Mesothelial cell of epicardium (in vitro differentiated cells): ENCODE measurements around the gene ZNF254. TPM values are rescaled to one million over a fixed set of nuclear protein-coding genes. Genes with fewer than 3 reads are reported as not detected.

ENCODE experiments used
- DNase-seq, 2 experiments: peaks; one replicate each; pipeline ENCODE4 v3.0.0; 2021; ENCODE audit warnings: low spot score in 2 of 2; ENCODE audit not compliant: unreplicated experiment in 2 of 2
- H3K27ac Mint-ChIP-seq: 2 replicates; pipeline ENCODE4 v1.8.0; 2021; ENCODE audit warnings: mixed read lengths
- H3K27me3 Mint-ChIP-seq: 2 replicates; pipeline ENCODE4 v1.8.0; 2021; ENCODE audit warnings: low read depth, mixed read lengths
- H3K36me3 Mint-ChIP-seq: 2 replicates; pipeline ENCODE4 v1.8.0; 2021; ENCODE audit warnings: mixed read lengths
- H3K4me1 Mint-ChIP-seq: 2 replicates; pipeline ENCODE4 v1.8.0; 2021; ENCODE audit warnings: mixed read lengths
- H3K4me3 Mint-ChIP-seq: 2 replicates; pipeline ENCODE4 v1.8.0; 2021; ENCODE audit warnings: mild to moderate bottlenecking, moderate library complexity, mixed read lengths
- H3K9me3 Mint-ChIP-seq: 2 replicates; pipeline ENCODE4 v1.8.0; 2021; ENCODE audit warnings: mixed read lengths
- total RNA-seq: library from RNA; stranded (reverse); gene quantifications from 3 replicates; pipeline ENCODE4 v1.2.1, GENCODE V29; 2021
- TF ChIP-seq, protein P1 (sequence below): fragments of 200-600 bp; sonication (generic); IDR thresholded peaks from one replicate; pipeline ENCODE4 v1.5.0; 2021; ENCODE audit warnings: antibody characterized with exemption; ENCODE audit not compliant: unreplicated experiment

Gene ZNF254
- total RNA-seq, 1 donor from 2014 or later, result 35.5 TPM

GRCh38 chr19:24051516-24051915 is 35.5 kb upstream of the ZNF254 start:
- no peak for DNase-seq
- Mint-ChIP-seq H3K27me3 (no peaks in the 10 kb centered on the region), H3K4me1 (no peaks in the 10 kb centered on the region), H3K36me3 (peaks cover 59% of the 10 kb centered on the region), H3K9me3 (no peaks in the 10 kb centered on the region), H3K4me3 (no peak overlapping the region), H3K27ac (no peak overlapping the region)
- TF ChIP-seq, protein P1, sequence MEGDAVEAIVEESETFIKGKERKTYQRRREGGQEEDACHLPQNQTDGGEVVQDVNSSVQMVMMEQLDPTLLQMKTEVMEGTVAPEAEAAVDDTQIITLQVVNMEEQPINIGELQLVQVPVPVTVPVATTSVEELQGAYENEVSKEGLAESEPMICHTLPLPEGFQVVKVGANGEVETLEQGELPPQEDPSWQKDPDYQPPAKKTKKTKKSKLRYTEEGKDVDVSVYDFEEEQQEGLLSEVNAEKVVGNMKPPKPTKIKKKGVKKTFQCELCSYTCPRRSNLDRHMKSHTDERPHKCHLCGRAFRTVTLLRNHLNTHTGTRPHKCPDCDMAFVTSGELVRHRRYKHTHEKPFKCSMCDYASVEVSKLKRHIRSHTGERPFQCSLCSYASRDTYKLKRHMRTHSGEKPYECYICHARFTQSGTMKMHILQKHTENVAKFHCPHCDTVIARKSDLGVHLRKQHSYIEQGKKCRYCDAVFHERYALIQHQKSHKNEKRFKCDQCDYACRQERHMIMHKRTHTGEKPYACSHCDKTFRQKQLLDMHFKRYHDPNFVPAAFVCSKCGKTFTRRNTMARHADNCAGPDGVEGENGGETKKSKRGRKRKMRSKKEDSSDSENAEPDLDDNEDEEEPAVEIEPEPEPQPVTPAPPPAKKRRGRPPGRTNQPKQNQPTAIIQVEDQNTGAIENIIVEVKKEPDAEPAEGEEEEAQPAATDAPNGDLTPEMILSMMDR, result no peak

- Mint-ChIP-seq H3K9me3 (no peaks in the 10 kb centered on the region), H3K36me3 (peaks cover 50% of the 10 kb centered on the region), H3K4me3 (no peak overlapping the region), H3K27me3 (no peaks in the 10 kb centered on the region), H3K27ac (no peak overlapping the region), H3K4me1 (no peaks in the 10 kb centered on the region)
- DNase-seq, result no peak
- TF ChIP-seq, protein P1, result no peak
Measured at GRCh38 chr19:24052811-24053210, 34.2 kb upstream of the ZNF254 start.

- Mint-ChIP-seq H3K36me3 (peaks cover 44% of the 10 kb centered on the region), H3K4me1 (no peaks in the 10 kb centered on the region), H3K4me3 (no peak overlapping the region), H3K27me3 (no peaks in the 10 kb centered on the region), H3K27ac (no peak overlapping the region), H3K9me3 (no peaks in the 10 kb centered on the region)
- no peak for DNase-seq
- TF ChIP-seq, protein P1, result no peak
Measured at GRCh38 chr19:24053601-24054000, 33.4 kb upstream of the ZNF254 start.

- TF ChIP-seq, protein P1, result no peak
- Mint-ChIP-seq H3K9me3 (no peaks in the 10 kb centered on the region), H3K4me1 (no peaks in the 10 kb centered on the region), H3K4me3 (no peak overlapping the region), H3K27ac (no peak overlapping the region), H3K36me3 (peaks cover 46% of the 10 kb centered on the region), H3K27me3 (no peaks in the 10 kb centered on the region)
- DNase-seq, result no peak
Measured at GRCh38 chr19:24054044-24054935, 32.7 kb upstream of the ZNF254 start.

GRCh38 chr19:24055548-24055947 is 31.4 kb upstream of the ZNF254 start:
- H3K27ac Mint-ChIP-seq, result no peak overlapping the region
- no peaks in the 10 kb centered on the region for H3K4me1 Mint-ChIP-seq
- DNase-seq, result no peak
- no peaks in the 10 kb centered on the region for H3K27me3 Mint-ChIP-seq
- TF ChIP-seq, protein P1, result no peak
- no peaks in the 10 kb centered on the region for H3K9me3 Mint-ChIP-seq
- peaks cover 45% of the 10 kb centered on the region for H3K36me3 Mint-ChIP-seq
- no peak overlapping the region for H3K4me3 Mint-ChIP-seq
